ENCODE data around the gene PMPCA.
"Not testable (repeated sequence)": the region's sequence is repeated elsewhere in the genome, so short reads cannot be mapped to it uniquely, and the experiment has no call there.

Gene PMPCA

DNA sequence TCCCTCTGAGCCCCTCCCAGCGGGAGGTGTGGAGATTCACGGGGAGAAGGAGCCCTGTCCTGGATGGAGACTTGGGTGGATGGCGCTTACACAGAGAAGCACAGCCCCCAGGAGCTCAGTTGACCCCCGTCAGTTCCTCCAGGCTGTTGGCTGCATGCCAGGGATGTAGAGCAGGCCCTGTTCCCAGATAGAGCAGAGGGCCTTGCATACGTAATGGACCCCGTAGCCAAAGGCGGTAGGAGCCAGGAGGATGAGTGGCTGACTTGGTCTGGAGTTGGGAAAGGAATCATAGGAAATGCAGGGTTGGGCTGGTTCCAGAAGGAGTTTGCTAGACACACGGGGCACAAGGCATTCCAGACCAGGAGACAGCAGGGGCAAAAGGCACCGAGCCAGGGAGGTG is 2.5 kb downstream of the PMPCA start:
- no peak for DNase-seq (ENCODE audit: low spot score)

DNA sequence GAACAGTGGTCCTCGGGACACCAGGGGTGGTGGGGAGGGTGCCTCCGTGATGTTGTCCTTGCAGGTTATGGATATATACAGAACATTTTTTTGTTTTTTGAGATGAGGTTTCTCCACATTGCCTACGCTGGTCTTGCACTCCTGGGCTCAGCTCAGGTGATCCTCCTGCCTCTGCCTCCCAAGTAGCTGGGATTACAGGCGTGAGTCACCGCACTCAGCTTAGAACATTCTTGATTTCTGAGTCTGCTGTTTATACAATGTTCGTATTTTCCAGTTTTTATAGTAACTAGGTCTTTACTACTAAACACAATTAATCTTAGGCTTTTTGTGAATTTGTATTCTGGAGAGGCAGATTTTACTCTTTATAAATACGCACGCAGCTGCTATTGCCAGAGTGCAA is 6.0 kb downstream of the PMPCA start:
- DNase-seq (ENCODE audit: low spot score) = no peak

GRCh38 chr9:136416914-136417313 is 6.5 kb downstream of the PMPCA start:
- DNase-seq (ENCODE audit: low spot score) = no peak

DNA sequence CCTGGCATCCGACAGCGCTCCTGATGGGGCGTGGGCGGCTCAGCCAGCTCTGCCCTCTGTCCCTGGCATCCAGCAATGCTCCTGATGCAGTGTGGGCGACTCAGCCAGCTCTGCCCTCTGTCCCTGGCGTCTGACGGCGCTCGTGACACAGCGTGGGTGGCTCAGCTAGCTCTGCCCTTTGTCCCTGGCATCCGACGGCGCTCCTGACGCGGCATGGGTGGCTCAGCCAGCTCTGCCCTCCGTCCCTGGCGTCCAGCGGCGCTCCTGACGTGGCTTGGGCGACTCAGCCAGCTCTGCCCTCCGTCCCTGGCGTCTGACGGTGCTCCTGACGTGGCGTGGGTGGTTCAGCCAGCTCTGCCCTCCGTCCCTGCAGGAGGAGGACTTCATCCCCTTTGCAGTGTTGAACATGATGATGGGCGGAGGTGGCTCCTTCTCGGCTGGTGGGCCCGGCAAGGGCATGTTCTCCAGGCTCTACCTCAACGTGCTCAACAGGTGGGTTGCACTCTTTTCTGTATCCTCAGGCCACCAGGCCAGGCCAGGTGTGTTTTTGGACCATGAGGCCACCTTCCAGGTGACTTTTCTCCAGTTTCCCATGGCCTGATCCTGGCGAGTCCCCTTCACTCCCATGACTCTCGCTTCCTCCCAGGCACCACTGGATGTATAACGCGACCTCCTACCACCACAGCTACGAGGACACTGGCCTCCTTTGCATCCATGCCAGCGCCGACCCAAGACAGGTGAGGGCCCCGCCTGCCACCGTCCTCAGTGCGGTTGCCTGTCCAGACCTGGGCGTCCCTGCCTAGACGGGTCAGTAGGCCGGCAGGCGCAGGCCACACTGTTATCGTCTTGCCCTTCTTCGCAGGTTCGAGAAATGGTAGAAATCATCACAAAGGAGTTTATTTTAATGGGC is 8.0 kb downstream of the PMPCA start:
- DNase-seq (ENCODE audit: low spot score) = no peak

DNA sequence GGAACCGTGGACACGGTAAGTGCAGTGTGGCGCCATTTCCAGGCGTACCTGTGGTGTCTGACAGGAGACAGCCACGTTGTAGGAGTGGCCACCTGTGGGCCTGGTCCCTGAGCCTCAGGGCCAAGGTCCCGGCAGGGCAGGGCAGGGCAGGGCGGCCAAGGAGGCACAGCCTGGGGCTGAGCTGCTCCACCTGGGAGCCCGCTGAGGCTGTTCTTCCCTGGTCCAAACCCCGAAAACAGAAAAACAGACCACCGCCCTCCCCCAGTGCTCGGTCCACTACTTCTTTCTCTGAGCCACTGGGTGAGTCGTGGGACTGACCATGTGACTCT is 8.6 kb downstream of the PMPCA start:
- no peak for DNase-seq (ENCODE audit: low spot score)

DNA sequence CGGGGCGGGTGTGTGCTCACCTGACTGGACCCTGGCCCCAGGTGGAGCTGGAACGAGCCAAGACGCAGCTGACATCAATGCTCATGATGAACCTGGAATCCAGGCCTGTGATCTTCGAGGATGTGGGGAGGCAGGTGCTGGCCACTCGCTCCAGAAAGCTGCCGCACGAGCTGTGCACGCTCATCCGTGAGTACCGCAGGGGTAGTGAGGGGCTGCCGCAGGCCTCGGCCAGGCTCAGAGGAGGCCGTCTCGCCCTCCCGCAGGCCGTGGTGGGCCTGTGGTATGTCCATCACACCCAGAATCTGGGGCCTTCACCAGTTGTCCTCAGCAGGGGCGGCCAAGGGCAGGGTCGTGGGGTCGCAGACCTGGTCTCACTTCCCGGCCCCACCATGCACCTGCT is 11.3 kb downstream of the PMPCA start:
- no peak for DNase-seq (ENCODE audit: low spot score)

- no peak for DNase-seq (ENCODE audit: low spot score)
These were observed 12.4 kb downstream of the PMPCA start for GRCh38 chr9:136422876-136423275.

DNA sequence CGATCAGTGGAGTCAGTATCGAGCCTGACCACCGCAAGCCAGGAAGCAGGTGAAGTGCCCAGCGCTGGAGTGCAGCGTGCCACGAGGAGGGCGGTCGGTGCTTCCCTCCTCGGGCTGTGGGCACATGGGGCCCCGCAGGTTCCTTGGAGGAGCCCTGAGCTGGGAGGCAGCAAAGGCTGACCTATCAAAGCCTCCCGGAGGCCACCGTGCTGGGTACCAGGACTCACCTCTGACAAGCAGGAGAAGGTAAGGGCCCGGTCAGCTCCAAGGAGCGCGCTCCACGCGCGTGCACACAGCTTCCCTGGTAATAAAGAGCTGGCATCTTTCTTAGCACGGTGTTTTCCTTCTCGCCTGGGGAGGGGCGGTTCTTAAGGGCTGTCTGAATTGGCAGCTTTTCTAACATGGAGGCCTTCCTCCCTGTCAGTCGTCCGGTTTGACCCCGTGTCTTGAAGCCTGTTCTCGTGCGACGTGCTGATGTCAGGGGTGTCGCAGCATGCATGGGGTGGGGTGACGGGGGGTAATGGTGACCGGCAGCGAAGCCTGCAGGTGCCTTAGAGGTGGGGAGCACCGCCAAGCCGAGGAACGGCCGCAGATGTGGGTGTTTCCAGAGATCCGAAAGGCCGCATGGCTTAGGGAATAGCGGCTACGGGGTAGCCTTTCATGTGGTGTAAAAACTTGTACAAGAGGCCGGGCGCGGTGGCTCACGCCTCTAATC is 13.1 kb downstream of the PMPCA start:
- DNase-seq (ENCODE audit: low spot score) = no peak

GRCh38 chr9:136424750-136425362 is 14.4 kb downstream of the PMPCA start:
- DNase-seq (ENCODE audit: low spot score) = no peak

DNA sequence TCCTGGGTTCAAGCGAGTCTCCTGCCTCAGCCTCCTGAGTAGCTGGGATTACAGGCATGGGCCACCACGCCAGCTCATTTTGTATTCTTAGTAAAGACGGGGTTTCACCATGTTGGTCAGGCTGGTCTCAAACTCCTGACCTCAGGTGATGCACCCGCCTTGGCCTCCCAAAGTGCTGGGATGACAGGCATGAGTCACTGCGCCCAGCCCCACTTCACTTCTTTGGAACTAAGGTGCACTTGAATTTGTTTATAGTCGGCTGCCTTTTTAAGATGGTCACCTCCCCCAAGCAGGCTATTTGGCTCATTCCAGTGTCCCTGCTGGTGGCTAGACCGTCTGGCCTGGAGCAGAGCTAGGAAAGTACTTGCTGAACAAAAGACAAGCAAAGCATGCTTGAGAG is 14.9 kb downstream of the PMPCA start:
- not testable (repeated sequence) for DNase-seq (ENCODE audit: low spot score)

- DNase-seq (ENCODE audit: low spot score) = no peak
These were observed 16.3 kb downstream of the PMPCA start for GRCh38 chr9:136426787-136427186.

- no peak for DNase-seq (ENCODE audit: low spot score)
These were observed 18.7 kb downstream of the PMPCA start for GRCh38 chr9:136429075-136429628.

GRCh38 chr9:136429683-136430491 is 19.4 kb downstream of the PMPCA start:
- DNase-seq (ENCODE audit: low spot score) = no peak

DNA sequence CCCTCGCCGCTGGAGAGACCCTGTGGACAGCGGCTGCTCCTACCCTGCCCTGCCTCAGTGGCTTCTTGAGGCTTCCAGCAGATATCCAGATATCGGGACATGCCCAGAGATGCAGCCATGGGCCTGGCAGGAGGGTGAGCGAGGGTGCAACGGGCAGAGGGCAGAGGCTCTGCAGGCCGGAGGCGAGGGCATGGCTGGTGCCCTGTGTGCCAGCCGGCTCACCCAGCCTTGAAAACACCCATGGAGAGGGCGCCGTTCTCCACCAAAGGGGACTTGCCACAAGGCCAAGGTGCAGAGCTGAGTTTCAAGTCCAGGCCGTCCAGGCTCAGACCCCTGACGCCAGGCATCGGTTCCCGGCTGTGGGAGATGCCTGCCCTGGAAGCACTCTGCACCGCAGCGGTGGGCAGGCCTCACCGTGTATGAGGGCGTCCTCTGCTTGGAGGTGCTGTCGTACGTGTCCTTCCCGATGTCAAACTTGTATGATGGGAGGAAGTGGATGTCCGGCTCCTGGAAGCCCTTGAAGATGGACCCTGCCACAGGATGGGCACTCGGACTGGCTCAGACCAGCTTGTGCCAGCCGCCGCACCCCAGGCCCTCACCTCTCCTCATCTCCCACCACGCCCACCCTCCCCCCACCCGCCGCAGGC is 20.3 kb downstream of the PMPCA start:
- DNase-seq (ENCODE audit: low spot score) = no peak

DNA sequence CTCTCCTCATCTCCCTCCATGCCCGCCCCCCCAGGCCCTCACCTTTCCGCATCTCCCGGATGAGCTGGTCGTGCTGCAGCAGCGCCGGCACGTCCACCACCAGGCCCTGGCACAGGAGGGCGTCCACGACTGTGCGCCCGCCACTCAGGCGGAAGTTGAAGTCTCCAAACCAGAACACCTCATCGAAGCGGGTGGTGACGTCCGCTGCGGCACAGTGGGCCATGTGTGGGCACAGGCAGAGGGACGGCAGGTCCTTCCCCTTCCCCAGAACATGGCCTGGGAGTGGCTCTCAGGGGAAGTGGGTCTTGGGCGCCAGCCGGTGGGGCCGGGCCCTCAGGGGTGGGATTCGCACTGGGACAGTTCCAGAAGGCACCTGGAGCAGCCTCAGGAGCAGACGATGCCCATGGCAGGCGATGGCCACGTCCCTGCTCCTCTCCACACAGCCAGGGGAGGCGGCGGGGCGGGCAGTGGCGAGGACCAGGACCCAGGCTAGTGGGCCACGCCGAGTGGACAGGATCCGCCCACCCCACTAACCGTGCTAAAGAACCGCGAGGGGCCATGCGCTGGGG is 21.4 kb downstream of the PMPCA start:
- DNase-seq (ENCODE audit: low spot score) = no peak

GRCh38 chr9:136432591-136432990 is 22.1 kb downstream of the PMPCA start:
- no peak for DNase-seq (ENCODE audit: low spot score)

DNA sequence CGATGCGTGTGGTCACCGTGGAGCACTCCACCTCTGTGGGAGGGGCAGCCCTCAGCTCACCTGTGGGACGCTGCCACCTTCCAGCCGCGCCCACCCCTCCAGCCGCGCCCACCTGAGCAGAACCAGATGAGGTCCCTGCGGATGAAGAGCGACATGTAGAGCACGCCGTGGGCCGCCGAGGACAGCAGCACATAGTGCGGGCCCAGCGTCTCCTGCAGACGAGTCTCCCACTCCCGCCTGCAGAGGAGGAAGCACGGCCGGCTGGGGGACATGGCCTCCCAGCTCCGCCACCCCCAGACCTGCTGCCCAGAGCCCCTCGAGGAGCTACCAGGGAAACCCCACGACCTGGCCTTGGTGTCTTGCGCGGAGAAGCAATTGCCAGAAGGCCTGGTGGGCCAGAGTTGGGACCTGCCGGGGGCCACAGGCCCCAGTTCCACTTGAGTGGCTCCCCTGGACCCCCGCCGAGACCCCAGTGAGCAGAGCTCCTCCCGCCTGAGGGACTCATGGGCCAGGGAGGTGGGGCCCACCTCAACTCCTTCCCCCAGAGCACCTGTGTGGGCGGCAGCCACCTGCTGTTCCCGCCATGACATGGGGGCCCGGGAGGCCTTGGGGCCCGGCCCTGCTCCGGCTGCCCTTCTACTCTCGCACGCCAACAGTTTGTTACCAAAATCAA is 22.7 kb downstream of the PMPCA start:
- no peak for DNase-seq (ENCODE audit: low spot score)

GRCh38 chr9:136433849-136434579 is 23.6 kb downstream of the PMPCA start:
- DNase-seq (ENCODE audit: low spot score) = no peak

GRCh38 chr9:136434580-136435169 is 24.2 kb downstream of the PMPCA start:
- DNase-seq (ENCODE audit: low spot score) = no peak
